Measurements from ENCODE around the gene CAMK2B.

DNA sequence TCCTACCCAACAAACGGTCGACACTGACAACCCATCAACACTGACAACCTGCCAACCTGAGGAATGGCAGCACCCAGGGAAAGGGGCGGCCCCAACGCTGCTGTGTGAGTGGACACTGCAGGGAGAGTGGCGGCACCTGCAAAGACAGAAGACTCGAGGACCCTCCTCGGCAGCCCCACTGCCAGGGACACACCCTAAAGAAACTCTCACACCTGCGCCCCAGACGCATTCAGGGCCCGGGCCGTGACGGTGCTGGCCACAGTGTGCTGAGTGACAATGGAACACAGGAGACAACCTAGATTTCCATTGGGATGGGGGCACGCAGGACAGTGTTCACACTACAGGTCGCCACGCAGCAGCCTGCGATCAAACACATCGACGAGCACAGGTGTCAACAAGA, 3.6 kb downstream of the CAMK2B start:
- TF ChIP-seq, protein P1, sequence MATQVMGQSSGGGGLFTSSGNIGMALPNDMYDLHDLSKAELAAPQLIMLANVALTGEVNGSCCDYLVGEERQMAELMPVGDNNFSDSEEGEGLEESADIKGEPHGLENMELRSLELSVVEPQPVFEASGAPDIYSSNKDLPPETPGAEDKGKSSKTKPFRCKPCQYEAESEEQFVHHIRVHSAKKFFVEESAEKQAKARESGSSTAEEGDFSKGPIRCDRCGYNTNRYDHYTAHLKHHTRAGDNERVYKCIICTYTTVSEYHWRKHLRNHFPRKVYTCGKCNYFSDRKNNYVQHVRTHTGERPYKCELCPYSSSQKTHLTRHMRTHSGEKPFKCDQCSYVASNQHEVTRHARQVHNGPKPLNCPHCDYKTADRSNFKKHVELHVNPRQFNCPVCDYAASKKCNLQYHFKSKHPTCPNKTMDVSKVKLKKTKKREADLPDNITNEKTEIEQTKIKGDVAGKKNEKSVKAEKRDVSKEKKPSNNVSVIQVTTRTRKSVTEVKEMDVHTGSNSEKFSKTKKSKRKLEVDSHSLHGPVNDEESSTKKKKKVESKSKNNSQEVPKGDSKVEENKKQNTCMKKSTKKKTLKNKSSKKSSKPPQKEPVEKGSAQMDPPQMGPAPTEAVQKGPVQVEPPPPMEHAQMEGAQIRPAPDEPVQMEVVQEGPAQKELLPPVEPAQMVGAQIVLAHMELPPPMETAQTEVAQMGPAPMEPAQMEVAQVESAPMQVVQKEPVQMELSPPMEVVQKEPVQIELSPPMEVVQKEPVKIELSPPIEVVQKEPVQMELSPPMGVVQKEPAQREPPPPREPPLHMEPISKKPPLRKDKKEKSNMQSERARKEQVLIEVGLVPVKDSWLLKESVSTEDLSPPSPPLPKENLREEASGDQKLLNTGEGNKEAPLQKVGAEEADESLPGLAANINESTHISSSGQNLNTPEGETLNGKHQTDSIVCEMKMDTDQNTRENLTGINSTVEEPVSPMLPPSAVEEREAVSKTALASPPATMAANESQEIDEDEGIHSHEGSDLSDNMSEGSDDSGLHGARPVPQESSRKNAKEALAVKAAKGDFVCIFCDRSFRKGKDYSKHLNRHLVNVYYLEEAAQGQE (IDR thresholded peaks at IDR 0.05; ENCODE audit: low read depth): no peak
- TF ChIP-seq, protein P2, sequence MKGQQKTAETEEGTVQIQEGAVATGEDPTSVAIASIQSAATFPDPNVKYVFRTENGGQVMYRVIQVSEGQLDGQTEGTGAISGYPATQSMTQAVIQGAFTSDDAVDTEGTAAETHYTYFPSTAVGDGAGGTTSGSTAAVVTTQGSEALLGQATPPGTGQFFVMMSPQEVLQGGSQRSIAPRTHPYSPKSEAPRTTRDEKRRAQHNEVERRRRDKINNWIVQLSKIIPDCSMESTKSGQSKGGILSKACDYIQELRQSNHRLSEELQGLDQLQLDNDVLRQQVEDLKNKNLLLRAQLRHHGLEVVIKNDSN (IDR thresholded peaks at IDR 0.05): no peak
- TF ChIP-seq, protein P3, sequence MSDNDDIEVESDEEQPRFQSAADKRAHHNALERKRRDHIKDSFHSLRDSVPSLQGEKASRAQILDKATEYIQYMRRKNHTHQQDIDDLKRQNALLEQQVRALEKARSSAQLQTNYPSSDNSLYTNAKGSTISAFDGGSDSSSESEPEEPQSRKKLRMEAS (IDR thresholded peaks at IDR 0.05): no peak
- no peak for TF ChIP-seq CREB1 (IDR thresholded peaks at IDR 0.05; ENCODE audit: low read depth)
- no peak for TF ChIP-seq TAF1 (IDR thresholded peaks at IDR 0.05; ENCODE audit: low read depth)
- TF ChIP-seq CEBPB (IDR thresholded peaks at IDR 0.05): no peak
